Right lobe of liver (tissue), 6 donors: ENCODE data around the gene SYT2. TPM values are rescaled to one million over a fixed set of nuclear protein-coding genes. Genes with fewer than 3 reads are reported as not detected.
A peak's percentile ranks its signal among the peaks of the same experiment; 100 is the strongest.

ENCODE experiments used
- ATAC-seq, 4 donors: fragments of 200-7000 bp; cut with Tn5 transposase; one replicate each; pipeline ENCODE4 v1.9.1; 2020; ENCODE audit warnings: mild to moderate bottlenecking in 4 of 4, moderate library complexity in 4 of 4
- DNase-seq, 3 donors: peaks; one replicate each; pipeline ENCODE4 v3.0.0-alpha.2; 2020
- H3K27ac ChIP-seq, 3 donors: fragments of 200-600 bp; one replicate each; pipeline ENCODE4 v1.8.0; 2022
- H3K27me3 ChIP-seq, 2 donors: fragments of 200-600 bp; one replicate each; pipeline ENCODE4 v1.8.0; 2022
- H3K36me3 ChIP-seq, 4 donors: fragments of 200-600 bp; sonication (generic) in 1 of 4; one replicate each; pipeline versions ENCODE4 v1.5.1 to v1.8.0; 2017 to 2022; ENCODE audit warnings: control low read depth in 1 of 4
- H3K4me1 ChIP-seq, 4 donors: fragments of 200-600 bp; sonication (generic) in 1 of 4; one replicate each; pipeline versions ENCODE4 v1.5.1 to v1.8.0; 2017 to 2022; ENCODE audit warnings: control low read depth in 1 of 4
- H3K4me3 ChIP-seq, 3 donors: fragments of 200-600 bp; one replicate each; pipeline ENCODE4 v1.8.0; 2022
- H3K9me3 ChIP-seq, 4 donors: fragments of 200-600 bp; sonication (generic) in 1 of 4; one replicate each; pipeline versions ENCODE4 v1.5.1 to v1.8.0; 2017 to 2022; ENCODE audit warnings: control low read depth in 1 of 4
- CTCF ChIP-seq, 4 donors: fragments of 200-600 bp in 3 of 4; fragments of 450-650 bp in 1 of 4; IDR thresholded peaks; one replicate each; pipeline versions ENCODE4 v1.5.1 to v1.8.0; 2016 to 2022; ENCODE audit warnings: antibody characterized with exemption in 4 of 4, mild to moderate bottlenecking in 2 of 4
- POLR2A ChIP-seq: fragments of 450-650 bp; IDR thresholded peaks from one replicate; pipeline ENCODE4 v1.6.1; 2017; ENCODE audit warnings: antibody characterized with exemption, mild to moderate bottlenecking
- WGBS: methylation state at CpG from one replicate; pipeline ENCODE4 v1.1.6; 2018; ENCODE audit warnings: low coverage, low lambda C conversion rate; ENCODE audit not compliant: insufficient coverage; ENCODE audit errors: missing lambda C conversion rate; 5-methylcytosine and 5-hydroxymethylcytosine counted together
- intact Hi-C, 2 donors: fragments of 100-400 bp; cut with DNase I; formaldehyde crosslinking; loops; one replicate each; pipeline versions ENCODE4 v1.11.2 to v1.14.1; 2022
- total RNA-seq, 6 experiments: library from RNA; depleted of rRNA in 2 of 6; stranded (reverse); fragments of >200 nt in 2 of 6; fragmentation: NEBNext Ultra II Directional in 3 of 6; extraction: Animal tissue kit (Norgen Biotek cat#: 25700) in 3 of 6; gene quantifications; one replicate each; pipeline versions ENCODE4 v1.1.0 to v1.2.4, GENCODE V29; 2016 to 2023
- donor health status: DM: no; HTN: yes; CAD: no.
- donor health status: DM: no; HTN: no; CAD: no.
- donor health status: DM: no; HTN: no; CAD: no.
- donor health status: DM: no; HTN: yes; CAD: no.
- donor health status: DM: no; HTN: yes; CAD: no.

Gene SYT2
- total RNA-seq, 6 experiments from 2014 or later, result not detected

- no peak overlapping the region for H3K27ac ChIP-seq
- H3K9me3 ChIP-seq, result no peaks in the 10 kb centered on the region
- H3K36me3 ChIP-seq, result no peaks in the 10 kb centered on the region
- ATAC-seq (no peak), DNase-seq (no peak)
- intact Hi-C loops, result no loop called here
- no peaks in the 10 kb centered on the region for H3K27me3 ChIP-seq
- no peak overlapping the region for H3K4me3 ChIP-seq
- 53% methylated on average over 2 of the region's 2 CpGs for WGBS
- no peaks in the 10 kb centered on the region for H3K4me1 ChIP-seq
- TF ChIP-seq POLR2A, result no peak
- TF ChIP-seq CTCF (IDR thresholded peaks at IDR 0.05), result no peak
Measured at GRCh38 chr1:202658769-202659168, 51.5 kb downstream of the SYT2 start.

GRCh38 chr1:202658251-202658759, 51.9 kb downstream of the SYT2 start:
- ATAC-seq (no peak), DNase-seq (no peak)
- WGBS, result 62% methylated on average over 5 of the region's 8 CpGs
- Histone ChIP-seq H3K36me3 (no peaks in the 10 kb centered on the region), H3K27ac (no peak overlapping the region), H3K4me3 (no peak overlapping the region), H3K4me1 (no peaks in the 10 kb centered on the region), H3K9me3 (no peaks in the 10 kb centered on the region), H3K27me3 (no peaks in the 10 kb centered on the region)
- TF ChIP-seq CTCF (IDR thresholded peaks at IDR 0.05), result no peak
- TF ChIP-seq POLR2A, result no peak
- intact Hi-C loops, result no loop called here

GRCh38 chr1:202656951-202657646, 53.2 kb downstream of the SYT2 start:
- TF ChIP-seq CTCF (IDR thresholded peaks at IDR 0.05), result no peak
- no peak for TF ChIP-seq POLR2A
- H3K4me1 ChIP-seq, result no peaks in the 10 kb centered on the region
- no peak overlapping the region for H3K27ac ChIP-seq
- H3K9me3 ChIP-seq, result no peaks in the 10 kb centered on the region
- DNase-seq (no peak), ATAC-seq (no peak)
- no peak overlapping the region for H3K4me3 ChIP-seq
- 34% methylated on average over 5 of the region's 7 CpGs for WGBS
- intact Hi-C loops, result no loop called here
- no peaks in the 10 kb centered on the region for H3K27me3 ChIP-seq
- H3K36me3 ChIP-seq, result no peaks in the 10 kb centered on the region

- DNase-seq (no peak), ATAC-seq (peak in 1 of 4 donors; percentile 14)
- WGBS, result 69% methylated on average over 5 of the region's 10 CpGs
- Histone ChIP-seq H3K27ac (no peak overlapping the region), H3K9me3 (no peaks in the 10 kb centered on the region), H3K4me1 (no peaks in the 10 kb centered on the region), H3K27me3 (no peaks in the 10 kb centered on the region), H3K36me3 (no peaks in the 10 kb centered on the region), H3K4me3 (no peak overlapping the region)
- intact Hi-C loops, result no loop called here
- TF ChIP-seq POLR2A (no peak), CTCF (IDR thresholded peaks at IDR 0.05) (peak in 1 of 4 donors; percentile 8)
Measured at GRCh38 chr1:202656057-202656456, 54.2 kb downstream of the SYT2 start.
